SJCRH30 (cell line): ENCODE data around the gene METRN. TPM values are rescaled to one million over a fixed set of nuclear protein-coding genes. Genes with fewer than 3 reads are reported as not detected.

ENCODE experiments used
- DNase-seq, 2 experiments: peaks; one replicate each; pipeline ENCODE4 v3.0.0-alpha.2; 2015 to 2020
- H3K27ac ChIP-seq: fragments of 250-450 bp; sonication (Bioruptor Pico); 2 replicates; pipeline ENCODE4 v1.5.1; 2020; ENCODE audit warnings: mild to moderate bottlenecking, moderate library complexity
- H3K27me3 ChIP-seq: fragments of 250-450 bp; sonication (Bioruptor Pico); 2 replicates; pipeline ENCODE4 v1.5.1; 2020; ENCODE audit warnings: mild to moderate bottlenecking, moderate library complexity
- H3K36me3 ChIP-seq: fragments of 250-450 bp; sonication (Bioruptor Pico); 2 replicates; pipeline ENCODE4 v1.5.1; 2020; ENCODE audit warnings: mild to moderate bottlenecking, moderate library complexity
- H3K4me1 ChIP-seq: fragments of 250-450 bp; sonication (Bioruptor Pico); 2 replicates; pipeline ENCODE4 v1.5.1; 2020; ENCODE audit warnings: mild to moderate bottlenecking, moderate library complexity
- H3K4me3 ChIP-seq: fragments of 250-450 bp; sonication (Bioruptor Pico); 2 replicates; pipeline ENCODE4 v1.5.1; 2020; ENCODE audit warnings: mild to moderate bottlenecking, moderate library complexity
- H3K9me3 ChIP-seq: fragments of 250-450 bp; sonication (Bioruptor Pico); replicated peaks from 2 replicates; pipeline ENCODE4 v1.5.1; 2020; ENCODE audit warnings: mild to moderate bottlenecking, moderate library complexity
- total RNA-seq: library from RNA; depleted of rRNA; stranded (reverse); fragments of >200 nt; shearing (Covaris generic); gene quantifications from 2 replicates; pipeline ENCODE4 v1.2.3, GENCODE V29; 2014

The METRN gene
- total RNA-seq, 1 experiment from 2014 or later = 61.7 TPM

- H3K4me1 ChIP-seq = peaks cover 10% of the 10 kb centered on the region; the same call in 1 of the 2 replicates
- H3K27me3 ChIP-seq = no peaks in the 10 kb centered on the region
- H3K4me3 ChIP-seq = no peak within 1 kb of the TSS
- no peak for DNase-seq
- H3K27ac ChIP-seq = no peak within 1 kb of the TSS
- H3K9me3 ChIP-seq = no peaks in the 10 kb centered on the region
- H3K36me3 ChIP-seq = peaks cover 34% of the 10 kb centered on the region
Observed at GRCh38 chr16:674968-675883, 39.7 kb upstream of the METRN start, which contains the start of gene RHBDL1. TSS of gene RHBDL1 (plus strand) at chr16:675671. CDS start at chr16:675791, 120 bp downstream.

GRCh38 chr16:675884-676564, 38.9 kb upstream of the METRN start:
- peaks cover 27% of the 10 kb centered on the region for H3K36me3 ChIP-seq
- no peak for DNase-seq
- H3K27ac ChIP-seq = no peak overlapping the region
- peaks cover 10% of the 10 kb centered on the region; the same call in 1 of the 2 replicates for H3K4me1 ChIP-seq
- H3K9me3 ChIP-seq = no peaks in the 10 kb centered on the region
- H3K4me3 ChIP-seq = no peak overlapping the region
- H3K27me3 ChIP-seq = no peaks in the 10 kb centered on the region

DNA sequence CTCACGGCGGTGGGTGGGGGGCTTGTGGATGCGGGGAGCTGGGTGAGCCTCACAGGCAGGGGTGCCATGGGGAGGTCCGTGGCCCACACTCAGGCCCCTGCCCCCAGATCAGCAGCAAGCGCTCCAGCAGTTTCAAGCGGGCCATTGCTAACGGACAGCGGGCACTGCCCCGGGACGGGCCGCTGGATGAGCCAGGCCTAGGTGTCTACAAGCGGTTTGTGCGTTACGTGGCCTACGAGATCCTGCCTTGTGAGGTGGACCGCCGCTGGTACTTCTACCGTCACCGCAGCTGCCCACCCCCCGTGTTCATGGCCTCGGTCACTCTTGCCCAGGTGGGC, 38.4 kb upstream of the METRN start:
- Histone ChIP-seq H3K27me3 (no peaks in the 10 kb centered on the region), H3K4me1 (peaks cover 13% of the 10 kb centered on the region), H3K36me3 (peaks cover 28% of the 10 kb centered on the region), H3K4me3 (no peak overlapping the region), H3K9me3 (no peaks in the 10 kb centered on the region), H3K27ac (no peak overlapping the region)
- no peak for DNase-seq

DNA sequence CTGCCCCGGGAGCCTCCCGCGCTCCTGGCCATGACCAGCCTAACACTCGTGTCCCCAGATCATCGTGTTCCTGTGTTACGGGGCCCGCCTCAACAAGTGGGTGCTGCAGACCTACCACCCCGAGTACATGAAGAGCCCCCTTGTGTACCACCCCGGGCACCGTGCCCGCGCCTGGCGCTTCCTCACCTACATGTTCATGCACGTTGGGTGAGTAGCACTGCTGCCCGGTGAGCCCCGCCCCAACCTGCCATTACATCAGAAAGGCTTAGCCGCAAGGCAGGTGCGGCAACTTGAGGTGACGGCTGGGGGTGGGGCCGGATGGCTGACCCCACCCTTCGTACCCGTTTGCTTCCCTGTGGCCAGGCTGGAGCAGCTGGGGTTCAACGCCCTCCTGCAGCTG, 38.0 kb upstream of the METRN start:
- Histone ChIP-seq H3K9me3 (no peaks in the 10 kb centered on the region), H3K4me1 (peaks cover 17% of the 10 kb centered on the region), H3K27me3 (no peaks in the 10 kb centered on the region), H3K27ac (no peak overlapping the region), H3K36me3 (peaks cover 29% of the 10 kb centered on the region), H3K4me3 (no peak overlapping the region)
- no peak for DNase-seq

GRCh38 chr16:677316-678190, 37.4 kb upstream of the METRN start:
- Histone ChIP-seq H3K27me3 (no peaks in the 10 kb centered on the region), H3K36me3 (peaks cover 29% of the 10 kb centered on the region), H3K4me3 (no peak overlapping the region), H3K9me3 (no peaks in the 10 kb centered on the region), H3K4me1 (peaks cover 20% of the 10 kb centered on the region), H3K27ac (no peak overlapping the region)
- DNase-seq = no peak

GRCh38 chr16:678209-678857, 36.6 kb upstream of the METRN start:
- H3K27ac ChIP-seq = no peak overlapping the region
- peaks cover 20% of the 10 kb centered on the region for H3K4me1 ChIP-seq

DNA sequence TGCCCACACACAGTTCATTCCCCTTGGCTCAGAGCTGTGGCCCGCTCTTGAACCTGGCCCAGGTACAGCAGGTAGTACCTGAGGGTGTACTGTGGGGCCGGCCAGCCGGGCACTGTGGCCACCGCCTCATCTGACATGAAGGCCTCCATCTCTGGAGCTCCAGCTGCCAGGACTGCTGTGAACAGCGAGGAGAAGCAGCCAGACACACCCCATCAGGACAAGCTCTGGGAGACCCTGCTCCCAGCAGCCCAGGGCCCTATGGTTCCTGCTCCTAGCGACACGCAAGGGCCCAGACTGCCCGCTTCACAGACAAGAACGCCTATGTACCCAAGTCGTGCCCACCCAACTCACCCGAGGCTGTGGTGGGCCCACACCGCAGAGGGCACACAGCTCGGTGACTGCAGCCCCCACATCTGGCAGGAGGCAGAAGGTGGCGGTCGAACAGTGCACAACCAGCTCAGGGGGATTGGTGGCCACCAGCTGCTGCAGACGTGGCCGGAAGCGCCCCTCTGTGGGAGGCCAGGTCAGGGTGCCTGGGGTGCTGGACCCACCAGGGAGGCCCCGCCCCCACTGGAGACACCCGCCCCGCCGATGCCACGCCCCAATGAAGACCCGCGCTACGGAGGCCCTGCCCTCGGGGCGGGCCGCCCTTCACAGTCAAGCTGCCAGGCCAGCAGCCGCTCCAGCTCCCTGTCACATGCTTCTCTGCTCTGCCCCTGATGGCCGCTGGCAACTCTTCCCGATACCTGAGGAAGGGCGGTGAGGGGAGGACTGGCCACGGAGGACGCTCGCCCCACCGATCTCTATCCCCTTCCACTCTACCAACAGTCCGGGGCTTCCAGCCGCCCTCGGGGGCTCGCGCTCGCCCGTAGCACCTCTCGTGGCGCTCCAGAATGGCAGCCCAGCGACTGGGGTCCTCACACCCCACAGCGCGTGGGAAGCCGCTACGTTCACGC, 35.8 kb upstream of the METRN start:
- peak overlapping the region; percentile 82 for H3K27ac ChIP-seq
- H3K4me1 ChIP-seq = peaks cover 20% of the 10 kb centered on the region
- peak overlapping the region; percentile 65 for H3K4me3 ChIP-seq
- H3K27me3 ChIP-seq = no peaks in the 10 kb centered on the region
- no peaks in the 10 kb centered on the region for H3K9me3 ChIP-seq
- peak; percentile 92 to 93 for DNase-seq
- peaks cover 20% of the 10 kb centered on the region for H3K36me3 ChIP-seq

More at GRCh38 chr16:678209-678857, 36.6 kb upstream of the METRN start:
- no peaks in the 10 kb centered on the region for H3K9me3 ChIP-seq
- peak overlapping the region; percentile 65; the same call in 1 of the 2 replicates for H3K4me3 ChIP-seq
- H3K27me3 ChIP-seq = no peaks in the 10 kb centered on the region
- H3K36me3 ChIP-seq = peaks cover 28% of the 10 kb centered on the region
- no peak for DNase-seq

DNA sequence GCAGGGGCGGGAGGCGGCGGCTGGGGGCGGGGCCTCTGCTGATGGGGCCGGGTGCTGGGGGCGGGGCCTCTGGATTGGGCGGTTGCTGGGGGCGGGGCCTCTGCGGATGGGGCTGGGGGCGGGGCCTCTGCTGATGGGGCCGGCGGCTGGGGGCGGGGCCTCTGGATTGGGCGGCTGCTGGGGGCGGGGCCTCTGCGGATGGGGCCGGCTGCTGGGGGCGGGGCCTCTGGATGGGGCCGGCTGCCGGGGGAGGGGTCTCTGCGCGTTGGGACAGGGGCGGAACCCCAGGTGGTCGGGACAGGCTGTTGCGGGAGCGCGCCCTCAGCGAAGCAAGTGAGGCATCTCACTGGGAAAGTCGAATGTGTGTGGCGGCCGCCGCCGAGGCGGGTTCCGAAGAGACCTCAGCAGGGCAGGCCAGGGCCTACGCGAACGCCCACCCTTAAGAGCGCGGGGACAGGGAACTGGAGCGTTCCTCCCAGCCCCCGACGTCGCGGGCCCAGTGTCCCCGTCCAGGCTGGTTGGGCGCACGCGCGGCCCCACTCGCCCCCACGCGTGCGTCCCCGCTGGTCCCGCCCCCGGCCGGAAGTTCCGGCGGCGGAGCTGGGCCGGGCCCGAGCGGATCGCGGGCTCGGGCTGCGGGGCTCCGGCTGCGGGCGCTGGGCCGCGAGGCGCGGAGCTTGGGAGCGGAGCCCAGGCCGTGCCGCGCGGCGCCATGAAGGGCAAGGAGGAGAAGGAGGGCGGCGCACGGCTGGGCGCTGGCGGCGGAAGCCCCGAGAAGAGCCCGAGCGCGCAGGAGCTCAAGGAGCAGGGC, 34.9 kb upstream of the METRN start, which contains the start of gene STUB1:
Gene STUB1 (plus strand): TSS at position 597 of the 811 bp plus-strand sequence. CDS start 116 bp downstream, at position 713.
- DNase-seq = peak; percentile 92 to 93
- H3K4me1 ChIP-seq = peaks cover 20% of the 10 kb centered on the region
- H3K27ac ChIP-seq = peak within 1 kb of the TSS; percentile 82
- no peaks in the 10 kb centered on the region for H3K27me3 ChIP-seq
- H3K9me3 ChIP-seq = no peaks in the 10 kb centered on the region
- peak within 1 kb of the TSS; percentile 69 for H3K4me3 ChIP-seq
- H3K36me3 ChIP-seq = peaks cover 17% of the 10 kb centered on the region

GRCh38 chr16:680625-680945, 34.3 kb upstream of the METRN start:
- peaks cover 17% of the 10 kb centered on the region for H3K36me3 ChIP-seq
- H3K4me3 ChIP-seq = peak overlapping the region; percentile 69
- no peak for DNase-seq
- H3K9me3 ChIP-seq = no peaks in the 10 kb centered on the region
- H3K27me3 ChIP-seq = no peaks in the 10 kb centered on the region
- H3K27ac ChIP-seq = no peak overlapping the region
- H3K4me1 ChIP-seq = peaks cover 20% of the 10 kb centered on the region

DNA sequence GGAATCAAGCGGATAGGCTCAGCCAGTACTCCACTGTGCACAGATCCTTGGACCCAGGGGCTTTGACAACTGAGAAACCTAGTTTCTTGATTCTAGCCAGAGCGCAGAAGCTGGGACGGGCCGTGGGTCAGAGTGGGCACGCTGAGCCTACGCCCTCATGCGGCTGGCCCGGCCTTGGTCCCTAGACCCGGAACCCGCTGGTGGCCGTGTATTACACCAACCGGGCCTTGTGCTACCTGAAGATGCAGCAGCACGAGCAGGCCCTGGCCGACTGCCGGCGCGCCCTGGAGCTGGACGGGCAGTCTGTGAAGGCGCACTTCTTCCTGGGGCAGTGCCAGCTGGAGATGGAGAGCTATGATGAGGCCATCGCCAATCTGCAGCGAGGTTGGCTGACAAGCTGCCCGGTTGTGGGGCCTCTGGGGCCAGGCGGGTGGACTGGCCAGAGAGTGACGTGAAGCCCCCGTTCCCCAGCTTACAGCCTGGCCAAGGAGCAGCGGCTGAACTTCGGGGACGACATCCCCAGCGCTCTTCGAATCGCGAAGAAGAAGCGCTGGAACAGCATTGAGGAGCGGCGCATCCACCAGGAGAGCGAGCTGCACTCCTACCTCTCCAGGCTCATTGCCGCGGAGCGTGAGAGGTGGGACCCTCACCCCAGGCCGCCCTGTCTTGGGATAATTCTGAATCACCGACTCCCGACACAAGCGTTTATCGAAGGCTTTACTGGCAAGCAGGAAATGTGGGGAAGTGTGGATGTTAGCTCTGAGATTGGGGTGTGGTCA, 33.8 kb upstream of the METRN start:
- Histone ChIP-seq H3K4me1 (peaks cover 20% of the 10 kb centered on the region), H3K27me3 (no peaks in the 10 kb centered on the region), H3K4me3 (peak overlapping the region; percentile 69), H3K9me3 (no peaks in the 10 kb centered on the region), H3K27ac (no peak overlapping the region), H3K36me3 (peaks cover 20% of the 10 kb centered on the region)
- no peak for DNase-seq

DNA sequence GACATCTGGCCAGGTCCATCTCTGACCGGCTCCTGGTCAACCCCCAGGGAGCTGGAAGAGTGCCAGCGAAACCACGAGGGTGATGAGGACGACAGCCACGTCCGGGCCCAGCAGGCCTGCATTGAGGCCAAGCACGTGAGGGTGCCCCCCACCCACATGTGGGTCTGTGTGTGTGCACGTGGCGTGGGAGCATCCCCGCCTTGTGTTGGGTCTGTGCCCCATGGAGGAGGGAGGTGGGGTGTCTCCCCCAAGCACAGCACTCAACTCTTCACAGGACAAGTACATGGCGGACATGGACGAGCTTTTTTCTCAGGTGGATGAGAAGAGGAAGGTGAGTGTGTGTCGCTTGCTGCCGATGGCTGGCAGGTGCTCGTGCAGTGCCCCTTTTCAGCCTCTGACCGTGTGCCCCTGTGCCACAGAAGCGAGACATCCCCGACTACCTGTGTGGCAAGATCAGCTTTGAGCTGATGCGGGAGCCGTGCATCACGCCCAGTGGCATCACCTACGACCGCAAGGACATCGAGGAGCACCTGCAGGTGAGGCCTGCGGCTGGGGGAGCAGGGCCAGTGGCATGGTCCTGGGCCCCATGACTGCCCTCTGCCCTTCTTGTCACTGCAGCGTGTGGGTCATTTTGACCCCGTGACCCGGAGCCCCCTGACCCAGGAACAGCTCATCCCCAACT, 33.0 kb upstream of the METRN start:
- H3K27ac ChIP-seq = no peak overlapping the region
- DNase-seq = peak; percentile 52
- peaks cover 20% of the 10 kb centered on the region for H3K36me3 ChIP-seq
- no peaks in the 10 kb centered on the region for H3K9me3 ChIP-seq
- peaks cover 20% of the 10 kb centered on the region for H3K4me1 ChIP-seq
- peak overlapping the region; percentile 69; the same call in 1 of the 2 replicates for H3K4me3 ChIP-seq
- no peaks in the 10 kb centered on the region for H3K27me3 ChIP-seq
